HG02973 (cell line): ENCODE results near the gene ZNF683.
A peak's percentile ranks its signal among the peaks of the same experiment; 100 is the strongest.
"Not testable (repeated sequence)": the region's sequence is repeated elsewhere in the genome, so short reads cannot be mapped to it uniquely, and the experiment has no call there.

Experiments used
- ATAC-seq: cut with Tn5 transposase; IDR thresholded peaks from one replicate; pipeline ENCODE4 v1.9.1; 2021; ENCODE audit warnings: moderate library complexity; ENCODE audit not compliant: unreplicated experiment

Gene ZNF683

GRCh38 chr1:26387447-26387846, 14.9 kb upstream of the ZNF683 start:
- no peak for ATAC-seq

- ATAC-seq: not testable (repeated sequence)
Measured at GRCh38 chr1:26385063-26385462, 12.5 kb upstream of the ZNF683 start.

- no peak for ATAC-seq
Measured at GRCh38 chr1:26384076-26384475, 11.5 kb upstream of the ZNF683 start.

- ATAC-seq: no peak
Measured at GRCh38 chr1:26378879-26379251, 6.3 kb upstream of the ZNF683 start.

DNA sequence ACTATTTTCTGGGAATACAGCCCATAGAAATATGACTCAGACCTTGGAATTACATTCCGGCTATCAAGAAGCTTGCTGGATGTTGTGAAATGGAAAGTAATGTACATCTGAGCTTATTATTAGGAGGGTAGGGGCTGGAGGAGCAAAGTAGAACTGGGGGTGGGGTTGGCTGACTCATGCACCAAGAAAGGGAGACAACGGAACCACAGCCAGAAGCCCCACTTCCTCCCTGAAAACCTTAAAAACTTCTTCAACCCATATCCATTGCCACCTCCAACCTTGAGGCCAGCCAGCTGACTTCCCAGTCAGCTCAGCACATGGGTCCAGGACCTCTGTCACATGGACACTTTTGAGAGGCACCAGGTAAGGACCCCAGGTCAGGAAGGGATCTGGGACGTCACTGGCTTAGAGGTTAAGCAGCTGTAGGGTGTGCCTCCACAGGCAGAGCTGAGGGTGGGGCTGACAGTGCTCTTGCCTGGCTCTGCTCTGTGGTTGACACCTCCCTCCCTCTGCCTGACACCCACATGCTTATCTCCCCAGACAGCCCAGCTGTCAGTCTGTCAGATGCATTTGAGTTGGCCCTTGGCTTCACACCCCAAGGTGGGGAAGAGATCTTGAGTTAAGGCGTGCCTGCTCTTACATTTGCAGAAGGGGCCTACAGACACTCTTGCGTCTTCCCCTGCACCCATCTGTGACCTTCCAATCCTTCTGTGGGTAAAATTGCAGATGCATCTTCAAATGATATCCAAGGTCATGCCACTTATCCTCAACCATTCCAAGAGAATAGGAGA, 5.7 kb upstream of the ZNF683 start:
- ATAC-seq: peak; percentile 66

DNA sequence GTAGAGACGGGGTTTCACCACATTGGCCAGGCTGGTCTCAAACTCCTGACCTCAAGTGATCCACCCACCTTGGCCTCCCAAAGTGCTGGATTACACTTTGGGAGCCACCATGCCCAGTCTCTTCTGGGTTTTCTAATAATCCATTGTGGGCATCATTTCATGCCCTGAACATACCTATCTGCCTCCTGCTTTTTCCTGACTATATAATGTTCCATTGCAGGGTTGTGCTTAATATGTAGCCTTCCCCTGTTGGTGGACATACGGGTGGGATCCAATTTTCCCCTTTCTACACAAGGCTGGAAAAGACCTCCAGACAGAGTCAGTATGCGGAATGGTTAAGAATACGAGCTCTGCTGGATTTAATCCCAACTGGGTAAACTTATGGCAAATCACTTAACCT, 3.5 kb upstream of the ZNF683 start:
- no peak for ATAC-seq

DNA sequence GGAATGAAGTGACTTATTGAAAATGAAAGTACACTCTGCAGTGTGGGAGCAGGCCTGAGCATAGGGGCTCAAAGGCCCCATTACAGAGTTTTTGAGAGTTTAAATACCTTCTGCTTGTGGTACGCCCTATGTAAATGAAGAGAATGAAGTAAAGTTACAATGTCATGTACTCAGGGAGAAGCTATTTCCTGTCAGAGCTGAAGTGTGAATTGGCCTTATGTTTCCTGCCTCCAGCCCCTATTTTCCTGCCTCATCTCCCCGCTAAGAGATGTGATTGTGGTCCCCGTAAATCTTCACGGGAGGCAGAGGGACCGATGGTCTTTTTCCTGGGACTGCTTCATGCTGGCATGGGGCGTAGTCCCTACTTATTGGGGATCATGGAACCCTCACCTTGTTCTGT, 2.5 kb upstream of the ZNF683 start:
- ATAC-seq: no peak

GRCh38 chr1:26374361-26374760, 1.8 kb upstream of the ZNF683 start:
- ATAC-seq: not testable (repeated sequence)

GRCh38 chr1:26373789-26374188, 1.2 kb upstream of the ZNF683 start:
- no peak for ATAC-seq

DNA sequence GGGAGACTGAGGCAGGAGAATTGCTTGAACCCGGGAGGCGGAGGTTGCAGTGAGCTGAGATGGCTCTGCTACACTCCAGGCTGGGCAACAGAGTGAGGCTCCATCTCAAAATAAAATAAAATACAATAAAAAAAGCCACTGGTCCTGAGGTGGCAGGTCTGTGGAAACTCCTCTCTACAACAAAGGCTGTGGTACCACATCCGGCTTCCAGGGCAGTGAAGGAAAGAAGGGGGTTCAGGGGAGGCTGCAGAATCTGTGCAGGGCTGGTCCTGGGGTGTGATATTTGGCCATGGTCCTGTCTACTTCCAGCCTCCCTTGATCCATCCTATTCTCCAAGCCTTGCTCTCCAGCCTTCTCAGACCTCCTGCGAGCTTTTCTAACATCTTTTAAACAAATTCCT, 731 bp upstream of the ZNF683 start:
- no peak for ATAC-seq

DNA sequence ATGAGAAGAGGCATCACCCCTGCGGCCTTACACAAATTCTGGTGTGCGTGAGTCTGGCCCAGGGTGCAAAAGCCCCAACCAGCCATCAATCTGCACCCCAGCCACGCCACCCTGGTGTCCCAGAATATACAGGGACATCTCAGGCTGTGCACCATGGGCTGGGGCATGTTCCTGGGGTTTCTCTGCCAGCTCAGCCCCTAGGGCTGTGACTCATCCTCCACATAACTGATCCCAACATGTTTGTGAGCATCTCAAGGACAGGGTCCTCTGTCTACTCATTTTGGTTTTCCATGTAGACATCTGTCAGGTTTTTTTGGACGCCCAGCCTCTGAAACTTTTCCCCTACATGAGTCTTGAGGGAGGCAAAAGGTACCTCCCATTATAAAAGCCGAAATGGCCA, 511 bp downstream of the ZNF683 start:
- ATAC-seq: no peak

DNA sequence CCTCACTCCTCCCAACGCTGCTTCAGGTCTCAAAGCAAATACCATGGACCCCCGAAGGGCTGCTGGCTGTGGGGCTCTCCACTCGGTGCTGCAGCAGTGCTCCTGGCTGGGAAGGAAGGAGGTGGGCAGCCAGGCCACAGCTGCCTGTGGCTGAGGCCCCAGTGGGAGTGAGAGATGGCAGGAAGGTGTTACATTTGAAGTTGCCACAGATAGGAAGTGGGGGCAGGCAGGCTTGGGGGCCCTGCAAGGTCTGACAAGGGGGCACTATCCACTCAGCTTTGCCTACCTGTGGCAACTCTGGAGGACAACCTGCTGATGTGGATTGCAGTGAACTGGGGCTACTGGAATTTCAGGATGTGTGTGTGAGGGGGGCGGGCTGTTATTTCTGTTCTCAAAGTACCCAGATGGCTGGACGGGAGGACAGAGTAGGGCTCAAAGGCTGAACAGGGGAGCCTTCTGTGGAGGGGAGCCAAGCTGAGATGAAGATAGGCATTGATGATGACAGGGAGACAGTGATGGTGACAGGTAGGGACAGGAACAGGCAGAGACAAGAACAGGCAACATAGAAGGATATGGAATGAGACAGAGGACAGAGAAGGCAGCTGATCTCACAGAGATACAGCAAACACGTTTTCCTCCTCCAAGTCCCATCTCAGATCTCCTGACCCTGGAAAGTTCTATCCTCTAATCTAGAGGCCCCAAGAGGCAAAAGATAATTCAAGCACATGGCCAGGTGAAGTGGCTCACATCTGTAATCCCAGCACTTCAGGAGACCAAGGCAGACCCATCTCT, 1.8 kb downstream of the ZNF683 start:
- ATAC-seq: no peak

- ATAC-seq: no peak
Measured at GRCh38 chr1:26368486-26368885, 4.1 kb downstream of the ZNF683 start.

DNA sequence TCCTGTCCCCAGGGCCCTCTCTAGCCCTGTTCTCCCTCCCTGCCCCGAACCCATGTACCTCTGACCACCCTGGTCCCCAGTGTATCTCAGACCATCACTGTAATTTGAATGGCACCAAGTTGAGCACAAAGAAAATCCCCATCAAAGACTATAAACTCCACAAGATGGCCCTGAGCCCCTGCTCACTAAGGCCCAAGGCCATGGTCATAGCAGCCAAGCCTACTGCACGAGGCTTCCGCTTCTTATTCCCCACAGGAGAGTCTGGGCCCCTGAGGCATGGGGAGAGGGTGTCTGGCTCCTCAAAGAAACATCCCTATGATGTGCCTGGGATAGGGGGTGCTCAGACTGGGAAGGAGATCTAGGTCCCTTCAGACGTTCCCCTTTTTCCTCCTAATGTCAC, 4.5 kb downstream of the ZNF683 start:
- no peak for ATAC-seq

DNA sequence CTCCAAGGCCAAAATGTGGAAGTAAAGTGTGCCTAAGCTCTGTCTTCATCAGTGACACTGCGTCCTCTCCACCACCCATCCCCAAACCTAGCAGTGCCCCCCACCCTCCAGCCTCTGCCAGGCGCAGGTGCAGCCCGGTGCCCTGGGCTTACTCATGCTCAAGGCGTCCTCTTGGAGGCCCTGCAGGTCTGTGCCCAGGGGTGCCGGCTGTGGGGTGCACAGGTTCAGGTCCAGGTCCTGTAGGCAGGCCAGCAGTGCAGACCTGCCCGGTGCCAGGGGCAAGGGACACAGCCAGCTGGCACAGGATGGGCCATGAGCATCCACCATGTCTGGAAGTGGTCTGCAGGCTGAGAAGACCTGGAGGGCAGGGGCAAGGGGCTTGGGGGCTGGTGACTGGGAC, 5.1 kb downstream of the ZNF683 start:
- ATAC-seq: no peak

- ATAC-seq: no peak
Measured at GRCh38 chr1:26364956-26365355, 7.6 kb downstream of the ZNF683 start.

GRCh38 chr1:26363549-26364448, 8.8 kb downstream of the ZNF683 start:
- no peak for ATAC-seq

DNA sequence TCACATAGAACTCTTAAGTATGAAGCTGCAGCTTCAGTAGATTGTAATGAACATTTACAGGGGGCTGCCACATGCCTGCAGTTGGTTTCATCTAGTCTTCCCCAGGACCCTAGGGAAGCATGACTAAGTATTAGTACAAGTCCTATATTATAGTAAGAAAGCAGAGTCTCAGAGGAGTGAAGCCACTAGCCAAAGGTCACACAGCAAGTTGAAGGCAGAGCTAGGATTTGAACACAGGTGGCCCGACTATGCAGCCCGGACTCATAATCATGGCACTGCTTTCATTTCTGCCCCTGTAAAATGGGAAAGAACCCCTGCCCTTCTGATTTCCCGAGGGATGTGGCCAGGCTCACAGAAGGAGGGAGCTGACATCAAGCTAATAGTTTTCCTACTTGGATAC, 10.2 kb downstream of the ZNF683 start:
- ATAC-seq: no peak

- no peak for ATAC-seq
Measured at GRCh38 chr1:26361605-26362122, 10.9 kb downstream of the ZNF683 start.

DNA sequence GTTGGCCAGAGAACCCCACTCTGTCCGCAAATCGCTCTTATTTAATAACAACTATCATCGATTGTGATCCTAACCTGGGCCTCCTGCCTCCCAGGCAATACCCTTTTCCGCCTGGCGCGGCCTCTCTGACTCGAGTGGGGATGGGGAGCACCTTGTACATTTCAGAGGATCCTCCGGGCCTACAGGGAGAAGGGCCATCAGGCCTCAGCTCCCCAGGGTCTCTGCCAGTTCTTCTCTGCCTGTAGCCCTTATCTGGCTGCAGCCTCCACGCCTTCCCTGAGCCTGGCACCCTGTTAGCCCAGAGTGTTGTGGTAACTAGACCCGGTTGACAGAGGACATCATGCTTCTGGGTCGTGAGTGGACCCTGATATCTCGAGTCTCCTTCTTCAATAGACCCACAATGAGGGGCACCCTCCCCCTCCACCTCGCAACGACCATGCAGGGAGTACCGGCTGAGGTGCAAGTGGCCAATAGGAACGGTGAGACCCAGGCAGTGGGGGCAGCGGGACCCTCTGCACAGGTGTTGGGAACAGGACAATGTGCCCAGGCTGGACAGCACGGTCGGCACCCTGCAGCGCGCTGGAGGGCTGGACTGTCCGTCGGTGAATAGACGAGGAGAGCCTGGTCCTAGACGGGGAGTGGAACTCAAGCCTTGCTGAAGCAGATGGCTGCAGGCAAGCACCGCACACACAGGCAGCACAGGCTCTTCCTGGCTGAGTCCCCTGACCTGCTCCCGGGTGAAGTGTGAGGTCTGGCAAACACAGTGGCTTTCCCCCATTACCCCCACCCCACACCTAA, 11.5 kb downstream of the ZNF683 start:
- no peak for ATAC-seq
